ENCODE data around the gene FBXO48.

The FBXO48 gene

GRCh38 chr2:68467077-68467960 is at the start of gene FBXO48, which contains the start of gene APLF:
TSS of gene FBXO48 (minus strand) at chr2:68467294. CDS start at chr2:68465145, 2,149 bp downstream.
TSS of gene APLF (plus strand) at chr2:68467585. CDS start at chr2:68467732, 147 bp downstream.
- CTCF ChIA-PET, result interaction anchor here (0.7 to 1.9 kb wide), 6 partner anchors 20 to 634 kb away, joined by 3 to 8 read pairs (median 4); no protein-coding TSS in a partner anchor
- Histone ChIP-seq H3K36me3 (ENCODE audit: control insufficient read depth in 2 of 2, insufficient read depth in 1 of 2, low read length in 2 of 2) (no peaks in the 10 kb centered on the region), H3K27ac (ENCODE audit: extremely low read depth, low read depth, low read length) (peak within 1 kb of the TSS; percentile 77), H3K4me3 (ENCODE audit: low read depth, low read length) (peak within 1 kb of the TSS; percentile 100), H3K9me3 (ENCODE audit: control insufficient read depth, insufficient read depth, low read depth, low read length) (no peaks in the 10 kb centered on the region), H3K4me1 (ENCODE audit: control insufficient read depth, insufficient read depth, low read length) (peaks cover 10% of the 10 kb centered on the region; the same call in 1 of the 2 replicates)
- POLR2A ChIA-PET, result interaction anchor here (0.8 to 1.2 kb wide), 7 partner anchors 8 to 462 kb away, joined by 3 to 4 read pairs (median 3); no protein-coding TSS in a partner anchor
- peak; percentile 55 for TF ChIP-seq KLF7 (tag by site-specific recombination; IDR thresholded peaks at IDR 0.05; ENCODE audit: borderline replicate concordance)
- no peak for TF ChIP-seq REST (tag by site-specific recombination; IDR thresholded peaks at IDR 0.05)
- TF ChIP-seq ZNF776 (tag by site-specific recombination; IDR thresholded peaks at IDR 0.05; ENCODE audit: borderline replicate concordance), result no peak
- peak; percentile 45; the same call in 1 of the 2 replicates for TF ChIP-seq PRDM10 (tag by site-specific recombination; IDR thresholded peaks at IDR 0.05)
- TF ChIP-seq ZNF623 (tag by site-specific recombination; IDR thresholded peaks at IDR 0.05), result no peak
- peak; percentile 72 for TF ChIP-seq ZNF423 (tag by site-specific recombination; IDR thresholded peaks at IDR 0.05)
- TF ChIP-seq ZBTB21 (tag by site-specific recombination; IDR thresholded peaks at IDR 0.05), result no peak; the same call in 1 of the 2 replicates
- no peak for TF ChIP-seq ZNF146 (tag by site-specific recombination; IDR thresholded peaks at IDR 0.05)
- TF ChIP-seq ZNF548 (tag by site-specific recombination; IDR thresholded peaks at IDR 0.05), result no peak
- TF ChIP-seq AEBP2 (tag by site-specific recombination; IDR thresholded peaks at IDR 0.05; ENCODE audit: borderline replicate concordance), result no peak
- TF ChIP-seq PRDM6 (tag by site-specific recombination; IDR thresholded peaks at IDR 0.05), result no peak
- peak; percentile 66 for TF ChIP-seq EGR2 (tag by site-specific recombination; IDR thresholded peaks at IDR 0.05; ENCODE audit: low read depth)
- peak; percentile 77 for TF ChIP-seq ZNF341 (tag by site-specific recombination; IDR thresholded peaks at IDR 0.05; ENCODE audit: low read depth)
- peak; percentile 72; the same call in 1 of the 2 replicates for TF ChIP-seq ZSCAN30 (tag by site-specific recombination; IDR thresholded peaks at IDR 0.05)
- peak; percentile 86 for TF ChIP-seq ZBTB20 (tag by site-specific recombination; IDR thresholded peaks at IDR 0.05)
- no peak for TF ChIP-seq ZNF791 (tag by site-specific recombination; IDR thresholded peaks at IDR 0.05)
- TF ChIP-seq ZNF280C (tag by site-specific recombination; IDR thresholded peaks at IDR 0.05), result no peak
- no peak for TF ChIP-seq ZNF701 (tag by site-specific recombination; IDR thresholded peaks at IDR 0.05)
- TF ChIP-seq ZNF660 (tag by site-specific recombination; IDR thresholded peaks at IDR 0.05), result peak; percentile 74; the same call in 1 of the 2 replicates
- TF ChIP-seq ZBTB26 (tag by site-specific recombination; optimal IDR thresholded peaks at IDR 0.05), result peak; percentile 40

Measured in HEK293 (cell line).